Osteoblast (primary cell): ENCODE results near the gene PKP2. TPM values are rescaled to one million over a fixed set of nuclear protein-coding genes. Genes with fewer than 3 reads are reported as not detected.
A peak's percentile ranks its signal among the peaks of the same experiment; 100 is the strongest.

ENCODE experiments used
- DNase-seq: peaks from one replicate; pipeline ENCODE4 v3.0.0; 2011; ENCODE audit warnings: low spot score, mixed read lengths; ENCODE audit not compliant: insufficient read length; ENCODE audit errors: missing footprints
- H2AFZ ChIP-seq: 2 replicates; pipeline ENCODE4 v1.6.0; 2011; ENCODE audit warnings: mild to moderate bottlenecking, low read length
- H3K27ac ChIP-seq: 2 replicates; pipeline ENCODE4 v1.5.1; 2011; ENCODE audit warnings: mild to moderate bottlenecking, low read depth, low read length, moderate library complexity
- H3K27me3 ChIP-seq: 2 replicates; pipeline ENCODE4 v1.6.0; 2012; ENCODE audit warnings: mild to moderate bottlenecking, control low read depth, inconsistent platforms, low read length, moderate library complexity; ENCODE audit not compliant: insufficient read depth
- H3K36me3 ChIP-seq: 2 replicates; pipeline ENCODE4 v1.5.1; 2011; ENCODE audit warnings: mild to moderate bottlenecking, low read length, control low read depth, moderate library complexity; ENCODE audit not compliant: insufficient read depth
- H3K4me1 ChIP-seq: 2 replicates; pipeline ENCODE4 v1.5.1; 2011; ENCODE audit warnings: mild to moderate bottlenecking, low read length, control low read depth, moderate library complexity; ENCODE audit not compliant: insufficient read depth
- H3K4me2 ChIP-seq: 2 replicates; pipeline ENCODE4 v1.6.0; 2011; ENCODE audit warnings: mild to moderate bottlenecking, low read length; ENCODE audit not compliant: insufficient read depth
- H3K4me3 ChIP-seq: fragments of 200-600 bp; sonication (generic); 3 replicates; pipeline ENCODE4 v1.5.1; 2012; ENCODE audit warnings: mild to moderate bottlenecking, low read length, inconsistent platforms; ENCODE audit not compliant: insufficient read depth
- H3K79me2 ChIP-seq: 2 replicates; pipeline ENCODE4 v1.6.0; 2012; ENCODE audit warnings: mild to moderate bottlenecking, low read length, control low read depth, inconsistent platforms; ENCODE audit not compliant: insufficient read depth
- H3K9me3 ChIP-seq: 2 replicates; pipeline ENCODE4 v1.5.1; 2011; ENCODE audit warnings: low read depth, low read length, control low read depth
- H4K20me1 ChIP-seq: 2 replicates; pipeline ENCODE4 v1.6.0; 2012; ENCODE audit warnings: mild to moderate bottlenecking, low read length, control low read depth; ENCODE audit not compliant: insufficient read depth
- total RNA-seq: library from RNA; depleted of rRNA; stranded (reverse); fragments of >200 nt; gene quantifications from 2 replicates; pipeline ENCODE4 v1.2.3, GENCODE V29; 2012
- TF ChIP-seq, protein P1 (sequence below): IDR thresholded peaks from 2 replicates; pipeline ENCODE4 v1.5.1; 2011; ENCODE audit warnings: mild to moderate bottlenecking, low read depth, low read length, moderate library complexity; ENCODE audit errors: extremely low read depth

Gene PKP2
- total RNA-seq, 1 donor: under 0.01 TPM

DNA sequence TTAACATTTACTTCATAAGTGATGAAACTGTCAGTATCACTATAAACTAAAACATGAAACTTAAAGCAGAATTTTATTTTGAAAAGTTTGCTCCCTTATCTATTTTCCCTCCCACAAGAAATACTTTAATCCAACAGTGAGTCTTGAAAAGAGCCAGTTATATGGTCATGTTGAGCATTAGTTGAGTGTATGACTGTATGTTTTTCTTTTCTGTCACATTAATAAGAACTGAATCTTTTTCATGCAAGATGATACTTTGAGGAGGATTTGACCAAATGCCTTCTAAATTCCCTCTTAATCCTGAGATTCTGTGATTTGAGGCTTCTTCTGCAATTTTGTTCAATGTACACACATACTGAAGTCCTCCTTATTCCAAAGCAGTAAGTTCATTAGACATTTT is 107.1 kb downstream of the PKP2 start:
- H4K20me1 ChIP-seq: no peaks in the 10 kb centered on the region
- H3K4me1 ChIP-seq: no peaks in the 10 kb centered on the region
- no peak overlapping the region for H3K27ac ChIP-seq
- no peaks in the 10 kb centered on the region for H3K36me3 ChIP-seq
- DNase-seq: peak; percentile 59
- no peak overlapping the region for H3K4me2 ChIP-seq
- TF ChIP-seq, protein P1, sequence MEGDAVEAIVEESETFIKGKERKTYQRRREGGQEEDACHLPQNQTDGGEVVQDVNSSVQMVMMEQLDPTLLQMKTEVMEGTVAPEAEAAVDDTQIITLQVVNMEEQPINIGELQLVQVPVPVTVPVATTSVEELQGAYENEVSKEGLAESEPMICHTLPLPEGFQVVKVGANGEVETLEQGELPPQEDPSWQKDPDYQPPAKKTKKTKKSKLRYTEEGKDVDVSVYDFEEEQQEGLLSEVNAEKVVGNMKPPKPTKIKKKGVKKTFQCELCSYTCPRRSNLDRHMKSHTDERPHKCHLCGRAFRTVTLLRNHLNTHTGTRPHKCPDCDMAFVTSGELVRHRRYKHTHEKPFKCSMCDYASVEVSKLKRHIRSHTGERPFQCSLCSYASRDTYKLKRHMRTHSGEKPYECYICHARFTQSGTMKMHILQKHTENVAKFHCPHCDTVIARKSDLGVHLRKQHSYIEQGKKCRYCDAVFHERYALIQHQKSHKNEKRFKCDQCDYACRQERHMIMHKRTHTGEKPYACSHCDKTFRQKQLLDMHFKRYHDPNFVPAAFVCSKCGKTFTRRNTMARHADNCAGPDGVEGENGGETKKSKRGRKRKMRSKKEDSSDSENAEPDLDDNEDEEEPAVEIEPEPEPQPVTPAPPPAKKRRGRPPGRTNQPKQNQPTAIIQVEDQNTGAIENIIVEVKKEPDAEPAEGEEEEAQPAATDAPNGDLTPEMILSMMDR: no peak
- no peaks in the 10 kb centered on the region for H3K79me2 ChIP-seq
- H2AFZ ChIP-seq: no peak overlapping the region
- H3K9me3 ChIP-seq: no peaks in the 10 kb centered on the region
- no peaks in the 10 kb centered on the region for H3K27me3 ChIP-seq
- no peak overlapping the region for H3K4me3 ChIP-seq

DNA sequence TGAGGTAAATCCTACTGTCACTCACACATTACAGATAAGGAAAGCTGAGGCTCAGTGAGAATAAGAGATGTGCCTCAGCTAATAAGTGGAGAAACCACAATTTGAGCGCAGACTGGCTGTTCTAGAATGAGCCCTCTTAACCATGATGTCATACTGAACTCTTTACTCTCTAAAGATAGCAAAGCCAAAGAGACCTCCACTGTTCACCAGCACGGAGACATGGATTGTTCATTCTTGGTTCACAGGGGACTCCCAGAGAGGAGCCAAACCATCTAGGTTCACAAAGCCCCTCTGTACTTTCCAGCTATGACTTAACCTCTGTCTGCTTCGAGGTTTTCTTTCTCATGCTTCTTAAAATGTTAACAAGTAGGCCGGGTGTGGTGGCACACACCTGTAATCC is 108.2 kb downstream of the PKP2 start:
- Histone ChIP-seq H2AFZ (no peak overlapping the region), H3K4me3 (no peak overlapping the region), H3K27me3 (no peaks in the 10 kb centered on the region), H4K20me1 (no peaks in the 10 kb centered on the region), H3K36me3 (no peaks in the 10 kb centered on the region), H3K27ac (no peak overlapping the region), H3K4me1 (no peaks in the 10 kb centered on the region), H3K79me2 (no peaks in the 10 kb centered on the region), H3K9me3 (no peaks in the 10 kb centered on the region), H3K4me2 (no peak overlapping the region)
- TF ChIP-seq, protein P1: no peak
- DNase-seq: no peak

DNA sequence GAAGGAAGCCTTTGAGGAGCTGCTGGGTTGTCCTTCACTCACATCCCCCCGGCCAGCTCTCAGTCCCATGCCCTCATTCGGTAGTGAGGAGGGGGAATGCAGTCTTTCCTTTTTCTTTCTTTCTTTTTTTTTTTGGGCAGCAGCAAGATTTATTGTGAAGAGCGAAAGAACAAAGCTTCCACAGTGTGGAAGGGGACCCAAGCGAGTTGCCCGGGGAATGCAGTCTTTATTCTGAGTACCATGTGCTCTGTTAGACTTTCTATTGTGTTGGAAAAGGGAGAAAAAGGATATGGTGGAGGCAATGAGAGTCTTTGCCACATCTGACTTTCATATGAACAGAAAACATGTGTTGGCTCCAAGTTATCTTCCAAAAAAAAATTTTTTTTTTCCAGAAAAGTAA is 111.0 kb downstream of the PKP2 start:
- TF ChIP-seq, protein P1: no peak
- no peaks in the 10 kb centered on the region for H4K20me1 ChIP-seq
- no peaks in the 10 kb centered on the region for H3K27me3 ChIP-seq
- no peaks in the 10 kb centered on the region for H3K9me3 ChIP-seq
- no peak overlapping the region for H3K4me2 ChIP-seq
- no peak overlapping the region for H2AFZ ChIP-seq
- no peaks in the 10 kb centered on the region for H3K79me2 ChIP-seq
- H3K27ac ChIP-seq: no peak overlapping the region
- DNase-seq: no peak
- no peaks in the 10 kb centered on the region for H3K4me1 ChIP-seq
- H3K36me3 ChIP-seq: no peaks in the 10 kb centered on the region
- H3K4me3 ChIP-seq: no peak overlapping the region

DNA sequence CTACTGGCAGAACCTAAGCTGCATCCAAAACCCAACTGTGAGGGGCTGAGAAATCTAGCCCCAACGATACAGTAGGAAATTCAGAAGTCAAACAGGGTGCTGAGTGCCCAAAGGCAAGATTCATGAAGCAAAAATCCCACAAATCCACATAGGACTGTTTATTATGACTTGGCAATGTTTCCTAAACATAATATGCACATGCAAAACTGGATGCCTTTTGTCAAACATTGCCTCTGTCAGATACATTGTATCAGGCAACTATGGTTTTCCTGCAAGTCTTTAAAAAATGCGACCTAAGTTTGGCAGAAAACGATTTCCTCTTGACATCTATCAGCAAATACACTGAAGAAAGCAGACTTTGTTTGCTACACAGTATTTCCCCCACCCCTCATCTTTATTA is 113.5 kb downstream of the PKP2 start:
- H4K20me1 ChIP-seq: no peaks in the 10 kb centered on the region
- DNase-seq: no peak
- H3K4me3 ChIP-seq: no peak overlapping the region
- H3K79me2 ChIP-seq: no peaks in the 10 kb centered on the region
- no peak overlapping the region for H2AFZ ChIP-seq
- H3K27me3 ChIP-seq: no peaks in the 10 kb centered on the region
- H3K4me1 ChIP-seq: no peaks in the 10 kb centered on the region
- no peaks in the 10 kb centered on the region for H3K36me3 ChIP-seq
- H3K9me3 ChIP-seq: no peaks in the 10 kb centered on the region
- H3K4me2 ChIP-seq: no peak overlapping the region
- TF ChIP-seq, protein P1: no peak
- no peak overlapping the region for H3K27ac ChIP-seq
